Spleen (tissue), 11 donors: ENCODE results near the gene PEPD. TPM values are rescaled to one million over a fixed set of nuclear protein-coding genes. Genes with fewer than 3 reads are reported as not detected.

Experiments used
- DNase-seq: peaks from one replicate; pipeline ENCODE4 v3.0.0-alpha.2; 2020
- H3K27ac ChIP-seq, 8 donors: fragments of 200-600 bp; sonication (generic) in 7 of 8; 1 replicate in 4 of 8; 2 replicates in 4 of 8; pipeline versions ENCODE4 v1.5.0 to v1.8.0; 2016 to 2021; ENCODE audit warnings: inconsistent platforms in 4 of 8, mild to moderate bottlenecking in 4 of 8, moderate library complexity in 1 of 8
- H3K27me3 ChIP-seq, 7 donors: fragments of 200-600 bp; sonication (generic) in 6 of 7; replicated peaks in 1 of 7; 1 replicate in 4 of 7; 2 replicates in 3 of 7; pipeline versions ENCODE4 v1.5.0 to v1.8.0; 2016 to 2021; ENCODE audit warnings: inconsistent platforms in 3 of 7, mild to moderate bottlenecking in 1 of 7
- H3K36me3 ChIP-seq, 6 donors: fragments of 200-600 bp; sonication (generic) in 5 of 6; 1 replicate in 4 of 6; 2 replicates in 2 of 6; pipeline versions ENCODE4 v1.5.0 to v1.8.0; 2016 to 2021; ENCODE audit warnings: inconsistent platforms in 2 of 6
- H3K4me1 ChIP-seq, 6 donors: fragments of 200-600 bp; sonication (generic) in 5 of 6; 1 replicate in 3 of 6; 2 replicates in 3 of 6; pipeline versions ENCODE4 v1.5.0 to v1.8.0; 2016 to 2021; ENCODE audit warnings: inconsistent platforms in 3 of 6
- H3K4me3 ChIP-seq, 8 donors: fragments of 200-600 bp; sonication (generic) in 7 of 8; 1 replicate in 4 of 8; 2 replicates in 4 of 8; pipeline versions ENCODE4 v1.5.0 to v1.8.0; 2016 to 2021; ENCODE audit warnings: inconsistent platforms in 4 of 8, mild to moderate bottlenecking in 4 of 8, moderate library complexity in 2 of 8
- H3K9me3 ChIP-seq, 8 donors: fragments of 200-600 bp; sonication (generic) in 7 of 8; 1 replicate in 4 of 8; 2 replicates in 4 of 8; pipeline versions ENCODE4 v1.5.0 to v1.8.0; 2016 to 2021; ENCODE audit warnings: inconsistent platforms in 4 of 8
- CTCF ChIP-seq, 11 experiments: fragments of 200-600 bp in 7 of 11; fragments of 450-650 bp in 4 of 11; sonication (generic) in 4 of 11; IDR thresholded peaks in 8 of 11; conservative IDR thresholded peaks in 3 of 11; 1 replicate in 7 of 11; 2 replicates in 4 of 11; pipeline versions ENCODE4 v1.4.0 to v1.8.0; 2016 to 2021; ENCODE audit warnings: antibody characterized with exemption in 11 of 11, inconsistent platforms in 4 of 11, mild to moderate bottlenecking in 1 of 11
- POLR2A ChIP-seq, 3 donors: fragments of 450-650 bp; IDR thresholded peaks; one replicate each; pipeline ENCODE4 v1.5.1; 2017; ENCODE audit warnings: antibody characterized with exemption in 3 of 3, mild to moderate bottlenecking in 1 of 3
- POLR2AphosphoS5 ChIP-seq, 3 donors: sonication (generic); formaldehyde crosslinking; IDR thresholded peaks; one replicate each; pipeline ENCODE4 v1.5.1; 2017; ENCODE audit warnings: antibody characterized with exemption in 3 of 3
- WGBS, 5 donors: extraction: QIAGEN DNeasy Blood & Tissue Kit in 3 of 5; methylation state at CpG; one replicate each; pipeline versions ENCODE4 v1.1.5 to v1.1.7; 2013 to 2018; 5-methylcytosine and 5-hydroxymethylcytosine counted together
- intact Hi-C: fragments of 100-400 bp; cut with DNase I; formaldehyde crosslinking; loops from one replicate; pipeline ENCODE4 v1.15.0; 2023; ENCODE audit warnings: low total_unique reads
- polyA plus RNA-seq, 3 donors: library from polyadenylated mRNA; stranded (reverse); fragments of 200-250 nt; gene quantifications; one replicate each; pipeline ENCODE4 v1.2.1, GENCODE V29; 2013
- total RNA-seq, 7 donors: library from RNA; depleted of rRNA in 3 of 7; stranded (reverse); fragments of >200 nt in 3 of 7; fragmentation: NEBNext Ultra II Directional in 4 of 7; extraction: Animal tissue kit (Norgen Biotek cat#: 25700) in 4 of 7; gene quantifications; one replicate each; pipeline versions ENCODE4 v1.1.0 to v1.2.1, GENCODE V29; 2016 to 2021
- donor health status: healthy with polysubstance abuse.
- donor health status: DM: no; HTN: no; CAD: no; lungs with moderate emphysema.
- donor health status: DM: no; HTN: no; CAD: no.
- donor health status: Bipolar disorder and iron deficiency.
- donor health status: healthy.
- donor health status: DM: no; HTN: no; CAD: no.
- donor health status: DM: yes; HTN: yes; CAD: no.

PEPD gene
- total and polyA plus RNA-seq, 10 donors: 38.4 to 98.3 (median 69.8) TPM

- Histone ChIP-seq H3K27ac (no peak overlapping the region), H3K4me3 (no peak overlapping the region), H3K9me3 (no peaks in the 10 kb centered on the region), H3K4me1 (peaks cover 6 to 64% (median 17%) of the 10 kb centered on the region in 6 donors), H3K27me3 (no peaks in the 10 kb centered on the region), H3K36me3 (peaks cover 0 to 52% (median 16%) of the 10 kb centered on the region in 6 donors)
- no peak for DNase-seq
- intact Hi-C loops: no loop called here
- TF ChIP-seq CTCF (IDR thresholded peaks at IDR 0.05 in 8 of 11, conservative IDR thresholded peaks at IDR 0.05 in 3 of 11): no peak
- no peak for TF ChIP-seq POLR2AphosphoS5 (IDR thresholded peaks at IDR 0.05)
- TF ChIP-seq POLR2A (IDR thresholded peaks at IDR 0.05): no peak
- WGBS, 5 donors: 85 to 96% (median 93%) methylated on average over 4 of the region's 4 CpGs
Measured at GRCh38 chr19:33381101-33381500, 140.5 kb downstream of the PEPD start.

DNA sequence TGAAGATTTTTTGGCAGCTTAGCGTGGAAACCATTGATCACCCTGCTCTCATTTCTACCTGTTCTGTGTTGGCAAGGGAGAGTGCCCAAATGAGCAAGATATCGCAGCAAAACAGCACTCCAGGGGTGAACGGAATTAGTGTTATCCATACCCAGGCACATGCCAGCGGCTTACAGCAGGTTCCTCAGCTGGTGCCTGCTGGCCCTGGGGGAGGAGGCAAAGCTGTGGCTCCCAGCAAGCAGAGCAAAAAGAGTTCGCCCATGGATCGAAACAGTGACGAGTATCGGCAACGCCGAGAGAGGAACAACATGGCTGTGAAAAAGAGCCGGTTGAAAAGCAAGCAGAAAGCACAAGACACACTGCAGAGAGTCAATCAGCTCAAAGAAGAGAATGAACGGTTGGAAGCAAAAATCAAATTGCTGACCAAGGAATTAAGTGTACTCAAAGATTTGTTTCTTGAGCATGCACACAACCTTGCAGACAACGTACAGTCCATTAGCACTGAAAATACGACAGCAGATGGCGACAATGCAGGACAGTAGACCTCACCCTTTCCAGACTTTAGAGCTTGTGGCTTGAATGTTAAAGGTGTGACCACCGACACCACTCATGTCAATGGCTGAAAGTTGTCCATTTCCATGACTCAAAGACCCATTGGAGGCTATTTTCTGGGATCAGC is 142.3 kb downstream of the PEPD start:
- intact Hi-C loops: no loop called here
- Histone ChIP-seq H3K9me3 (no peaks in the 10 kb centered on the region), H3K36me3 (peaks cover 0 to 46% (median 14%) of the 10 kb centered on the region in 6 donors), H3K4me3 (no peak overlapping the region), H3K27ac (no peak overlapping the region), H3K4me1 (peaks cover 18 to 70% (median 33%) of the 10 kb centered on the region in 6 donors), H3K27me3 (no peaks in the 10 kb centered on the region)
- 94 to 97% (median 95%) methylated on average over 16 of the region's 16 CpGs for WGBS, 5 donors
- DNase-seq: no peak
- no peak for TF ChIP-seq POLR2A (IDR thresholded peaks at IDR 0.05)
- TF ChIP-seq CTCF (IDR thresholded peaks at IDR 0.05 in 8 of 11, conservative IDR thresholded peaks at IDR 0.05 in 3 of 11): no peak
- TF ChIP-seq POLR2AphosphoS5 (IDR thresholded peaks at IDR 0.05): no peak

GRCh38 chr19:33377586-33378475 is 143.8 kb downstream of the PEPD start:
- peaks cover 0 to 34% (median 14%) of the 10 kb centered on the region in 6 donors for H3K36me3 ChIP-seq
- no peaks in the 10 kb centered on the region for H3K9me3 ChIP-seq
- H3K4me3 ChIP-seq: no peak overlapping the region
- no peak for DNase-seq
- WGBS, 5 donors: 86 to 91% (median 89%) methylated on average over 12 of the region's 12 CpGs
- no peaks in the 10 kb centered on the region for H3K27me3 ChIP-seq
- H3K27ac ChIP-seq: peak overlapping the region in 4 of 8 donors; percentile 30 to 70 (median 64)
- peaks cover 18 to 62% (median 34%) of the 10 kb centered on the region in 6 donors for H3K4me1 ChIP-seq
- intact Hi-C loops: no loop called here
- TF ChIP-seq POLR2AphosphoS5 (IDR thresholded peaks at IDR 0.05) (no peak), POLR2A (IDR thresholded peaks at IDR 0.05) (no peak), CTCF (IDR thresholded peaks at IDR 0.05 in 8 of 11, conservative IDR thresholded peaks at IDR 0.05 in 3 of 11) (no peak)
